ENCODE measurements around the gene AHRR.
"Not testable (repeated sequence)": the region's sequence is repeated elsewhere in the genome, so short reads cannot be mapped to it uniquely, and the experiment has no call there.

Gene AHRR

GRCh38 chr5:306011-306805 is 15.3 kb upstream of the AHRR start:
- DNase-seq, result no peak

- DNase-seq, result no peak
Observed at GRCh38 chr5:307306-307705, 14.2 kb upstream of the AHRR start.

GRCh38 chr5:307794-308579 is 13.5 kb upstream of the AHRR start:
- DNase-seq, result no peak

GRCh38 chr5:308672-309271 is 12.7 kb upstream of the AHRR start:
- no peak for DNase-seq

GRCh38 chr5:309831-310230 is 11.7 kb upstream of the AHRR start:
- DNase-seq, result not testable (repeated sequence)

- no peak for DNase-seq
Observed at GRCh38 chr5:310516-310915, 11.0 kb upstream of the AHRR start.

GRCh38 chr5:310941-311434 is 10.5 kb upstream of the AHRR start:
- DNase-seq, result no peak

- DNase-seq, result no peak
Observed at GRCh38 chr5:311963-312362, 9.6 kb upstream of the AHRR start.

- no peak for DNase-seq
Observed at GRCh38 chr5:312845-313244, 8.7 kb upstream of the AHRR start.

GRCh38 chr5:313265-313664 is 8.2 kb upstream of the AHRR start:
- DNase-seq, result no peak

GRCh38 chr5:313806-314376 is 7.6 kb upstream of the AHRR start:
- DNase-seq, result no peak

GRCh38 chr5:314676-315487 is 6.6 kb upstream of the AHRR start:
- no peak for DNase-seq

- DNase-seq, result no peak
Observed at GRCh38 chr5:315488-316209, 5.9 kb upstream of the AHRR start.

- DNase-seq, result no peak
Observed at GRCh38 chr5:316210-317085, 5.1 kb upstream of the AHRR start.

- DNase-seq, result peak in 1 of 2 donors; percentile 27
Observed at GRCh38 chr5:317086-317811, 4.3 kb upstream of the AHRR start.

- no peak for DNase-seq
Observed at GRCh38 chr5:318341-318897, 3.1 kb upstream of the AHRR start.

GRCh38 chr5:318931-319601 is 2.4 kb upstream of the AHRR start:
- DNase-seq, result no peak

- DNase-seq, result no peak
Observed at GRCh38 chr5:320524-321229, 837 bp upstream of the AHRR start.

All from CD4-positive, alpha-beta T cell treated with Interleukin-1 beta for 1 hour (primary cell).